Uterus (tissue), 2 donors: ENCODE data around the gene NEXMIF.

Source experiments
- POLR2A ChIP-seq, 2 donors: fragments of 450-650 bp; IDR thresholded peaks; one replicate each; pipeline ENCODE4 v1.6.1; 2016; ENCODE audit warnings: antibody characterized with exemption in 2 of 2, mild to moderate bottlenecking in 1 of 2, moderate library complexity in 1 of 2
- TF ChIP-seq, protein P1 (sequence below), 4 experiments: fragments of 200-600 bp in 2 of 4; fragments of 450-650 bp in 2 of 4; sonication (generic) in 2 of 4; IDR thresholded peaks; one replicate each; pipeline ENCODE4 v1.5.1; 2016 to 2019; ENCODE audit warnings: antibody characterized with exemption in 4 of 4, mild to moderate bottlenecking in 2 of 4, moderate library complexity in 1 of 4

DNA sequence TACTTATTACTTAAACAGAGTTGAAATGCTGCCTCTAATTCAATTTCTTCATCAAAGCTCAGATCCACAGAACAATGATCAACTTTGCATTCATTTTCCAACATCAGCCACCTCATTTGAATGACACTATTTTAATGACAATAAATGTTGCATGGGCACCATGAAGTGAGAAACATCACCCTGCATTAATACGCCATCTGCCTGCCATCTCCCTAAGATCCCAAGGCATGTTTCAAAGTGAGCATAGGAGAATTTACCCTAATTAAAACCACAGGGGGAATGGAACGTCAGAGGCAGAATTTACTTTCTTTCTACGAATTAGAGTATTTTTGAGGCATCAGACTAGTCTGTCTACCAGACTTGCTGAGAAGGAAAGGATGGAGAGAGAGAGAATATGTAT lies 32.7 kb downstream of the NEXMIF start:
- TF ChIP-seq, protein P1, sequence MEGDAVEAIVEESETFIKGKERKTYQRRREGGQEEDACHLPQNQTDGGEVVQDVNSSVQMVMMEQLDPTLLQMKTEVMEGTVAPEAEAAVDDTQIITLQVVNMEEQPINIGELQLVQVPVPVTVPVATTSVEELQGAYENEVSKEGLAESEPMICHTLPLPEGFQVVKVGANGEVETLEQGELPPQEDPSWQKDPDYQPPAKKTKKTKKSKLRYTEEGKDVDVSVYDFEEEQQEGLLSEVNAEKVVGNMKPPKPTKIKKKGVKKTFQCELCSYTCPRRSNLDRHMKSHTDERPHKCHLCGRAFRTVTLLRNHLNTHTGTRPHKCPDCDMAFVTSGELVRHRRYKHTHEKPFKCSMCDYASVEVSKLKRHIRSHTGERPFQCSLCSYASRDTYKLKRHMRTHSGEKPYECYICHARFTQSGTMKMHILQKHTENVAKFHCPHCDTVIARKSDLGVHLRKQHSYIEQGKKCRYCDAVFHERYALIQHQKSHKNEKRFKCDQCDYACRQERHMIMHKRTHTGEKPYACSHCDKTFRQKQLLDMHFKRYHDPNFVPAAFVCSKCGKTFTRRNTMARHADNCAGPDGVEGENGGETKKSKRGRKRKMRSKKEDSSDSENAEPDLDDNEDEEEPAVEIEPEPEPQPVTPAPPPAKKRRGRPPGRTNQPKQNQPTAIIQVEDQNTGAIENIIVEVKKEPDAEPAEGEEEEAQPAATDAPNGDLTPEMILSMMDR (IDR thresholded peaks at IDR 0.05) = no peak
- no peak for TF ChIP-seq POLR2A (IDR thresholded peaks at IDR 0.05)
